Measurements from ENCODE around the gene PKNOX2. TPM values are rescaled to one million over a fixed set of nuclear protein-coding genes. Genes with fewer than 3 reads are reported as not detected.

The PKNOX2 gene
- total and polyA plus RNA-seq, 9 of the 15 experiments (the other 6 are each of a cell fraction or from before 2014, with no cell fraction given) = not detected

DNA sequence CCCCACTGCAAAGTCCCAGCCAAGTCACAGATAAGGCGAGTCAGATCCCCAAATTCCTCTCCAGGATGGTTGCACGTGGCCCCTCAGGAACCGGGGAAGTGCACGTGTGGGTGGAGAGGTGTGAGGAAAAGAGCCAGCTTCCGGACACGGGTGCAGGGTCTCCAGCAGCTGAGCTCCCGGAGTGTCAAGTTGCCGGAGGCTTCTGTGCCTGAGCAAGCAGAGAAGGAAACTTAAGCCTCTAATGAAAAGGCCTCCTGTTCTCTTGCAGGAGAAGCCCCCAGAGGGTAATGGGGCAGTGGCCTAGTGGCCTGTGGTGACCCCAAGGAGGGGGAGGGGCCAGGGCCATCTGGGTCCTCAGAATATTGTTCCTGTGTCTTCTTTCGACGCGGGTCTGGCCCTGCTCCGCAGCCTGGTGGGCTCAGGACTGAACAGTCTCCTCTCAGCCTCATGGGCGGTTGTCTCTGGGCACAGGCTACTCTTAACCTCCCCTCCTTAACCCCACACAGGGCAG lies 183.6 kb downstream of the PKNOX2 start:
- POLR2A ChIA-PET = interaction anchor here (0.5 to 0.7 kb wide), 3 partner anchors 8 to 342 kb away, joined by 3 to 4 read pairs (median 3); no protein-coding TSS in a partner anchor
- no peak for DNase-seq (ENCODE audit: extremely low read depth in 1 of 4, low spot score in 3 of 4)
- peaks cover 2% of the 10 kb centered on the region for H3K9me1 ChIP-seq (ENCODE audit: control insufficient read depth, insufficient read depth, low read length)
- peaks cover 0 to 12% of the 10 kb centered on the region in 2 experiments; a peak in 2 of 5 replicates for H3K4me1 ChIP-seq (replicated peaks in 1 of 2; ENCODE audit: control insufficient read depth in 2 of 2, insufficient read depth in 2 of 2, low read length in 2 of 2)
- H3K4me2 ChIP-seq (ENCODE audit: insufficient read depth, low read length) = no peak overlapping the region
- CTCF ChIA-PET (ENCODE audit: low intra/inter-chr PET ratio) = interaction anchor here (0.5 to 1.4 kb wide), 2 partner anchors 232 to 386 kb away, joined by 3 to 9 read pairs; no protein-coding TSS in a partner anchor
- H2AFZ ChIP-seq (ENCODE audit: low read depth, low read length) = peak overlapping the region; percentile 48; the same call in 1 of the 2 replicates
- no peaks in the 10 kb centered on the region for H3K9me3 ChIP-seq (replicated peaks; ENCODE audit: control insufficient read depth, insufficient read depth, low read depth, low read length)
- H3K4me3 ChIP-seq = no peak overlapping the region
- ATAC-seq = no peak
- peak overlapping the region in 1 of 2 experiments; percentile 57; a peak in 1 of 4 replicates for H3K9ac ChIP-seq (ENCODE audit: insufficient read depth in 1 of 2, low read depth in 2 of 2, low read length in 2 of 2)
- H3K79me2 ChIP-seq (ENCODE audit: control insufficient read depth, insufficient read depth, low read length) = no peaks in the 10 kb centered on the region
- in situ Hi-C loops (cut with MboI) = loop anchor here (25.0 kb wide), 1 partner anchor 386 kb away; the partner anchor contains the start of gene CCDC15
- H4K20me1 ChIP-seq (replicated peaks; ENCODE audit: control insufficient read depth, insufficient read depth, low read length) = no peaks in the 10 kb centered on the region
- H3K36me3 ChIP-seq (ENCODE audit: control insufficient read depth, insufficient read depth, low read length) = no peaks in the 10 kb centered on the region
- no TSS peak for BruUV-seq (replicated peaks)
- no peak overlapping the region for H3K27ac ChIP-seq (ENCODE audit: extremely low read depth, low read depth, low read length)
- intact Hi-C loops (cut with micrococcal nuclease) = loop anchor here (1.0 to 10.0 kb wide), 3 partner anchors 183 to 257 kb away; partner anchors contain the start of gene PKNOX2
- WGBS (ENCODE audit: insufficient coverage, low coverage, missing lambda C conversion rate) = 8% methylated on average over 13 of the region's 13 CpGs
- FAIRE-seq = no peak
- peaks cover 30 to 89% of the 10 kb centered on the region in 2 experiments for H3K27me3 ChIP-seq (ENCODE audit: control insufficient read depth in 2 of 2, insufficient read depth in 2 of 2, low read length in 2 of 2)
- TF ChIP-seq TAF15 (IDR thresholded peaks at IDR 0.05; ENCODE audit: low read depth, low read length) (no peak), TRIM28 (IDR thresholded peaks at IDR 0.05) (no peak), L3MBTL2 (IDR thresholded peaks at IDR 0.05) (peak; percentile 33; the same call in 1 of the 2 replicates), MAFK (IDR thresholded peaks at IDR 0.05; ENCODE audit: low read length) (no peak), SRSF3 (IDR thresholded peaks at IDR 0.05; ENCODE audit: insufficient read depth, low read length) (no peak), ZNF217 (CRISPR knock-in tag; IDR thresholded peaks at IDR 0.05) (no peak)
- TF ChIP-seq, protein P1, sequence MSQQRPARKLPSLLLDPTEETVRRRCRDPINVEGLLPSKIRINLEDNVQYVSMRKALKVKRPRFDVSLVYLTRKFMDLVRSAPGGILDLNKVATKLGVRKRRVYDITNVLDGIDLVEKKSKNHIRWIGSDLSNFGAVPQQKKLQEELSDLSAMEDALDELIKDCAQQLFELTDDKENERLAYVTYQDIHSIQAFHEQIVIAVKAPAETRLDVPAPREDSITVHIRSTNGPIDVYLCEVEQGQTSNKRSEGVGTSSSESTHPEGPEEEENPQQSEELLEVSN (IDR thresholded peaks at IDR 0.05; ENCODE audit: borderline replicate concordance in 1 of 2, extremely low read depth in 1 of 2, insufficient read depth in 1 of 2, insufficient read length in 1 of 2, low read depth in 1 of 2, low read length in 1 of 2, poor library complexity in 1 of 2, severe bottlenecking in 1 of 2) = peak in 1 of 2 experiments; percentile 65
- TF ChIP-seq, protein P2, sequence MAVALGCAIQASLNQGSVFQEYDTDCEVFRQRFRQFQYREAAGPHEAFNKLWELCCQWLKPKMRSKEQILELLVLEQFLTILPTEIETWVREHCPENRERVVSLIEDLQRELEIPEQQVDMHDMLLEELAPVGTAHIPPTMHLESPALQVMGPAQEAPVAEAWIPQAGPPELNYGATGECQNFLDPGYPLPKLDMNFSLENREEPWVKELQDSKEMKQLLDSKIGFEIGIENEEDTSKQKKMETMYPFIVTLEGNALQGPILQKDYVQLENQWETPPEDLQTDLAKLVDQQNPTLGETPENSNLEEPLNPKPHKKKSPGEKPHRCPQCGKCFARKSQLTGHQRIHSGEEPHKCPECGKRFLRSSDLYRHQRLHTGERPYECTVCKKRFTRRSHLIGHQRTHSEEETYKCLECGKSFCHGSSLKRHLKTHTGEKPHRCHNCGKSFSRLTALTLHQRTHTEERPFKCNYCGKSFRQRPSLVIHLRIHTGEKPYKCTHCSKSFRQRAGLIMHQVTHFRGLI (CRISPR knock-in tag; IDR thresholded peaks at IDR 0.05) = no peak
- TF ChIP-seq, protein P3, sequence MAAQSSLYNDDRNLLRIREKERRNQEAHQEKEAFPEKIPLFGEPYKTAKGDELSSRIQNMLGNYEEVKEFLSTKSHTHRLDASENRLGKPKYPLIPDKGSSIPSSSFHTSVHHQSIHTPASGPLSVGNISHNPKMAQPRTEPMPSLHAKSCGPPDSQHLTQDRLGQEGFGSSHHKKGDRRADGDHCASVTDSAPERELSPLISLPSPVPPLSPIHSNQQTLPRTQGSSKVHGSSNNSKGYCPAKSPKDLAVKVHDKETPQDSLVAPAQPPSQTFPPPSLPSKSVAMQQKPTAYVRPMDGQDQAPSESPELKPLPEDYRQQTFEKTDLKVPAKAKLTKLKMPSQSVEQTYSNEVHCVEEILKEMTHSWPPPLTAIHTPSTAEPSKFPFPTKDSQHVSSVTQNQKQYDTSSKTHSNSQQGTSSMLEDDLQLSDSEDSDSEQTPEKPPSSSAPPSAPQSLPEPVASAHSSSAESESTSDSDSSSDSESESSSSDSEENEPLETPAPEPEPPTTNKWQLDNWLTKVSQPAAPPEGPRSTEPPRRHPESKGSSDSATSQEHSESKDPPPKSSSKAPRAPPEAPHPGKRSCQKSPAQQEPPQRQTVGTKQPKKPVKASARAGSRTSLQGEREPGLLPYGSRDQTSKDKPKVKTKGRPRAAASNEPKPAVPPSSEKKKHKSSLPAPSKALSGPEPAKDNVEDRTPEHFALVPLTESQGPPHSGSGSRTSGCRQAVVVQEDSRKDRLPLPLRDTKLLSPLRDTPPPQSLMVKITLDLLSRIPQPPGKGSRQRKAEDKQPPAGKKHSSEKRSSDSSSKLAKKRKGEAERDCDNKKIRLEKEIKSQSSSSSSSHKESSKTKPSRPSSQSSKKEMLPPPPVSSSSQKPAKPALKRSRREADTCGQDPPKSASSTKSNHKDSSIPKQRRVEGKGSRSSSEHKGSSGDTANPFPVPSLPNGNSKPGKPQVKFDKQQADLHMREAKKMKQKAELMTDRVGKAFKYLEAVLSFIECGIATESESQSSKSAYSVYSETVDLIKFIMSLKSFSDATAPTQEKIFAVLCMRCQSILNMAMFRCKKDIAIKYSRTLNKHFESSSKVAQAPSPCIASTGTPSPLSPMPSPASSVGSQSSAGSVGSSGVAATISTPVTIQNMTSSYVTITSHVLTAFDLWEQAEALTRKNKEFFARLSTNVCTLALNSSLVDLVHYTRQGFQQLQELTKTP (IDR thresholded peaks at IDR 0.05; ENCODE audit: low read depth in 1 of 2, partially characterized antibody in 2 of 2) = no peak
- TF ChIP-seq, protein P4, sequence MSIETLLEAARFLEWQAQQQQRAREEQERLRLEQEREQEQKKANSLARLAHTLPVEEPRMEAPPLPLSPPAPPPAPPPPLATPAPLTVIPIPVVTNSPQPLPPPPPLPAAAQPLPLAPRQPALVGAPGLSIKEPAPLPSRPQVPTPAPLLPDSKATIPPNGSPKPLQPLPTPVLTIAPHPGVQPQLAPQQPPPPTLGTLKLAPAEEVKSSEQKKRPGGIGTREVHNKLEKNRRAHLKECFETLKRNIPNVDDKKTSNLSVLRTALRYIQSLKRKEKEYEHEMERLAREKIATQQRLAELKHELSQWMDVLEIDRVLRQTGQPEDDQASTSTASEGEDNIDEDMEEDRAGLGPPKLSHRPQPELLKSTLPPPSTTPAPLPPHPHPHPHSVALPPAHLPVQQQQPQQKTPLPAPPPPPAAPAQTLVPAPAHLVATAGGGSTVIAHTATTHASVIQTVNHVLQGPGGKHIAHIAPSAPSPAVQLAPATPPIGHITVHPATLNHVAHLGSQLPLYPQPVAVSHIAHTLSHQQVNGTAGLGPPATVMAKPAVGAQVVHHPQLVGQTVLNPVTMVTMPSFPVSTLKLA (conservative IDR thresholded peaks at IDR 0.05) = no peak
